HG02678 (cell line): Measurements from ENCODE around the gene ZCCHC7.
"Not testable (repeated sequence)": the region's sequence is repeated elsewhere in the genome, so short reads cannot be mapped to it uniquely, and the experiment has no call there.

ENCODE experiments used
- ATAC-seq: cut with Tn5 transposase; IDR thresholded peaks from one replicate; pipeline ENCODE4 v1.9.1; 2021; ENCODE audit warnings: mild to moderate bottlenecking, moderate library complexity; ENCODE audit not compliant: unreplicated experiment

ZCCHC7 gene

GRCh38 chr9:37120843-37121335, 515 bp downstream of the ZCCHC7 start:
- peak; percentile 22 for ATAC-seq

- no peak for ATAC-seq
These were observed 1.5 kb downstream of the ZCCHC7 start for GRCh38 chr9:37121881-37122280.

- ATAC-seq: no peak
These were observed 5.9 kb downstream of the ZCCHC7 start for GRCh38 chr9:37126214-37126788.

GRCh38 chr9:37127018-37127417, 6.6 kb downstream of the ZCCHC7 start:
- no peak for ATAC-seq

GRCh38 chr9:37128051-37128450, 7.7 kb downstream of the ZCCHC7 start:
- ATAC-seq: no peak

- no peak for ATAC-seq
These were observed 13.8 kb downstream of the ZCCHC7 start for GRCh38 chr9:37134166-37134565.

GRCh38 chr9:37141015-37141414, 20.6 kb downstream of the ZCCHC7 start:
- ATAC-seq: no peak

- ATAC-seq: peak; percentile 63
These were observed 24.4 kb downstream of the ZCCHC7 start for GRCh38 chr9:37144762-37145161.

GRCh38 chr9:37146410-37146809, 26.0 kb downstream of the ZCCHC7 start:
- ATAC-seq: no peak

- no peak for ATAC-seq
These were observed 27.8 kb downstream of the ZCCHC7 start for GRCh38 chr9:37148181-37148580.

- ATAC-seq: no peak
These were observed 29.4 kb downstream of the ZCCHC7 start for GRCh38 chr9:37149666-37150308.

GRCh38 chr9:37150415-37150814, 30.0 kb downstream of the ZCCHC7 start:
- ATAC-seq: no peak

- no peak for ATAC-seq
These were observed 31.4 kb downstream of the ZCCHC7 start for GRCh38 chr9:37151812-37152211.

GRCh38 chr9:37152365-37152764, 32.0 kb downstream of the ZCCHC7 start:
- ATAC-seq: no peak

GRCh38 chr9:37155601-37156000, 35.2 kb downstream of the ZCCHC7 start:
- ATAC-seq: no peak

GRCh38 chr9:37156205-37156604, 35.8 kb downstream of the ZCCHC7 start:
- ATAC-seq: no peak

GRCh38 chr9:37156781-37157356, 36.5 kb downstream of the ZCCHC7 start:
- ATAC-seq: no peak

- ATAC-seq: no peak
These were observed 37.5 kb downstream of the ZCCHC7 start for GRCh38 chr9:37157726-37158377.

- ATAC-seq: no peak
These were observed 42.9 kb downstream of the ZCCHC7 start for GRCh38 chr9:37163299-37163698.

GRCh38 chr9:37164335-37164734, 44.0 kb downstream of the ZCCHC7 start:
- not testable (repeated sequence) for ATAC-seq

- ATAC-seq: no peak
These were observed 45.3 kb downstream of the ZCCHC7 start for GRCh38 chr9:37165644-37166043.
